GM10266 (cell line): ENCODE results near the gene PREX1.
A peak's percentile ranks its signal among the peaks of the same experiment; 100 is the strongest.

Experiments
- DNase-seq: peaks from one replicate; pipeline ENCODE4 v3.0.0; 2012; ENCODE audit errors: extremely low spot score
- CTCF ChIP-seq: IDR thresholded peaks from 2 replicates; pipeline ENCODE4 v1.5.1; 2012; ENCODE audit warnings: mild to moderate bottlenecking, low read depth; ENCODE audit not compliant: control insufficient read depth, insufficient read depth; ENCODE audit errors: missing control alignments

The PREX1 gene

GRCh38 chr20:48620507-48621375, 207.1 kb downstream of the PREX1 start:
- DNase-seq, result peak; percentile 87
- TF ChIP-seq CTCF, result peak; percentile 92

- no peak for TF ChIP-seq CTCF
- DNase-seq, result no peak
Observed at GRCh38 chr20:48620154-48620506, 207.7 kb downstream of the PREX1 start.

GRCh38 chr20:48619126-48620101, 208.4 kb downstream of the PREX1 start:
- no peak for DNase-seq
- no peak for TF ChIP-seq CTCF

- no peak for TF ChIP-seq CTCF
- DNase-seq, result no peak
Observed at GRCh38 chr20:48618631-48619030, 209.2 kb downstream of the PREX1 start.

GRCh38 chr20:48618052-48618451, 209.7 kb downstream of the PREX1 start:
- no peak for DNase-seq
- no peak for TF ChIP-seq CTCF

GRCh38 chr20:48617481-48617880, 210.3 kb downstream of the PREX1 start:
- no peak for DNase-seq
- TF ChIP-seq CTCF, result no peak
